DMS153 (cell line): ENCODE data around the gene RTF2.

Experiments
- DNase-seq: peaks from one replicate; lab custom pipeline; 2025; lab: John Stamatoyannopoulos, UW

The RTF2 gene

GRCh38 chr20:56438284-56438683, 30.1 kb upstream of the RTF2 start:
- no peak for DNase-seq

DNA sequence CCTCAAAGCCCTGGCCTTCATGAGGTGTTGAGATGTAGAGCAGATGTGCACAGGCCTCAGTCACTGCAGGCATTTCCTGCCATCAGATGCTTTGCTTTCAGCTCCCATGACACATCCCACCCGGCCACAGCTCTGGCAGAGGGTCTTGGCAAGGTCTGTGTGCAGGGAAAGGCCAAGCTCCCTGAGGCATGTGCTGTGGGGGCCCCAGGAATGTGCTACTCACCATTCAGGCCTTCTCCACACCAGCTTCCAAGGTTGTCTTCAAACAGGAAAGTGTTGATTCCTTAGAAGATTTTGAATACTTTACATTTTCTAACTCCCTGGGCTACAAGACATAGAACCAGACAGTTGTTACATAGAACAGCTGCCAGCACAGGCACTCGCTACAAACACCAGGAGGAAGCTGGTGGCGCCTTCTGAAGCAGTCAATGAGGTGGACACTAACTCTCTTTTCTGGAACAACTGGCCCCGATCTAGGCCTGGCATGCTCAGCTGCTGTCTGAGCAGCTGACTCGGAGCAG, 28.6 kb upstream of the RTF2 start:
- no peak for DNase-seq

- DNase-seq: no peak
Measured at GRCh38 chr20:56440346-56441007, 27.9 kb upstream of the RTF2 start.

GRCh38 chr20:56442389-56443365, 25.8 kb upstream of the RTF2 start:
- DNase-seq: no peak

DNA sequence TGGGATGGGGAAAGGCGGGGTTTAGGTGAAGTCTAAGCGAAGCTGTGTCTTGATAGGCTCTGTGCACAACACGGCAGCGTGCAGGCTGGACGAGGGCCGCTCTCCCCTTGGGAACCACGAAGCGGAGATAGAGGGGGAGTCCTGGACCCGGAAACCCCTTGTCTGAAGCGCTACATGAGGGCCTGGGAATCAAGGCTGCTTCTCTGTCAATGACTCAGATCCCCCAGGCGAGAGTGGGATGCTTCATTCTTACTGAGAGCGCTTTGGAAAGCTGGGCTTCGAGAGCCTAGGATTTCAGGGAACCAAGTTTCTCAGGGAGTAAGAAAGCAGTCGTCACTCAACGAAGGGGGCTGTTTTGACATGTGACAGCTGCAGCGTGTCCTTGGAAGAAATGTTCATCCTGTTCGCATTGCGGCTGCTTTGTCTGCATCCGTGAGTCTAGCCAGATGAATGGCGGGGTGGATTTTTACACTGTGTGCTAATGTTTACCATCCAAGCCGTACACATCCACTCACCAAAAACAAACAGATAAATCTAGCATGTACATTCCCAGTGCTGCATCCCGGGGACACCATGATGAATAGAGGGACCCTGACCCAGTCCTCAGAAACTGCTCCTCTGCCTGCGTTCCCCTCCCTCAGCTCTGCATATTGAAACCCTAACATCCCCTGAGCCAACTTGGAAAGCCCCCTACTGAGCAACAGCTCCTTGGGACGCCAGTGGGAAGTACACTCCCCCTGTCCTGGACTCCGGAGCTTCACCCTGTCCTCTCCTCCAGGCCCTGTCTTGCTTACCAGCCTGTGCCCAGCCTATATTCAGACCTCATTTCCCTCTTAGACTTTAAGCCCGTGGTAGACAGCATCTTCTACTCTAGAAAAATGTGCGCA, 24.5 kb upstream of the RTF2 start:
- DNase-seq: peak; percentile 3

GRCh38 chr20:56445130-56445529, 23.3 kb upstream of the RTF2 start:
- no peak for DNase-seq

DNA sequence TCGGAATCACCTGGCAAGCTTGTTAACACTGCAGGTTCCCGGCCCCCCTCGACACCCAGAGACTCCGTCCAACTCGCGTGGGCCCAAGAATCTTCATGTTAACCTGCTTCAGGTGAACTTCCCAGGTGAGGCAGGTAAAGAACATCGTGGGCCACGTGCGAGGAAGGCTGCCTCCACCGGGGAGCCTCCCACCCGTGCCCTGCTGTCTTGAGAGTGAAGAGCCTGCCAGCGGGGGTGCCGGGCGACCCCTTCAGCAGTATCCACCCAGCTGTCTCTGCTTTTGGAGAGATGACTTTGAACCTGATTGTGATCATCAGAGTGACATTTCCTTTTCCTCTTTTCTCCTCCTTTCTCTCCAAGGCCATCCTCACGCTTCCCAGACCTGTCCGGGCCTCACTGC, 22.9 kb upstream of the RTF2 start:
- DNase-seq: no peak

- no peak for DNase-seq
Measured at GRCh38 chr20:56447227-56447626, 21.2 kb upstream of the RTF2 start.

GRCh38 chr20:56449459-56449858, 19.0 kb upstream of the RTF2 start:
- DNase-seq: no peak

GRCh38 chr20:56451056-56451765, 17.2 kb upstream of the RTF2 start:
- DNase-seq: no peak

GRCh38 chr20:56453352-56453751, 15.1 kb upstream of the RTF2 start:
- DNase-seq: no peak

GRCh38 chr20:56454754-56455153, 13.7 kb upstream of the RTF2 start:
- no peak for DNase-seq

DNA sequence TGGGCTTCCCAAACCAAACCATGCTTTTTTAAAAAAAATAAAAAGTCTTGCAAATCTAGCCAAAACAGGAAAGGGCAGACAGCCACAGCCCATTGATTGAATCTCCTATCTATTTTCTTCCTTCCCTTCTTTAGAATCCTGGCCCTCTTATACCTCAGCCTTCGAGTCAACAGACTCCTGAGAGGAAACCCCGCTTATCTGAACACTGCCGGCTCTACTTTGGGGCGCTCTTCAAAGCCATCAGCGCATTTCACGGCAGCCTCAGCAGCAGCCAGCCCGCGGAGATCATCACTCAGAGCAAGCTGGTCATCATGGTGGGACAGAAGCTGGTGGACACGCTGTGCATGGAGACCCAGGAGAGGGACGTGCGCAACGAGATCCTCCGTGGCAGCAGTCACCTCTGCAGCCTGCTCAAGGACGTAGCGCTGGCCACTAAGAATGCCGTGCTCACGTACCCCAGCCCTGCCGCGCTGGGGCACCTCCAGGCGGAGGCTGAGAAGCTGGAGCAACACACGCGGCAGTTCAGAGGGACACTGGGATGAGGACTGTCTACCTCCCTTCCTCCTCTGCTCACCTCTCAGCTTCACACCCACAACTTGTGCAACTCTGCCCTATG, 10.1 kb upstream of the RTF2 start:
- DNase-seq: no peak

- DNase-seq: no peak
Measured at GRCh38 chr20:56460459-56460858, 8.0 kb upstream of the RTF2 start.

- DNase-seq: no peak
Measured at GRCh38 chr20:56461576-56461975, 6.9 kb upstream of the RTF2 start.

- no peak for DNase-seq
Measured at GRCh38 chr20:56463428-56463827, 5.0 kb upstream of the RTF2 start.

GRCh38 chr20:56465997-56466396, 2.4 kb upstream of the RTF2 start:
- DNase-seq: no peak

GRCh38 chr20:56467968-56468315, 485 bp upstream of the RTF2 start:
- no peak for DNase-seq

DNA sequence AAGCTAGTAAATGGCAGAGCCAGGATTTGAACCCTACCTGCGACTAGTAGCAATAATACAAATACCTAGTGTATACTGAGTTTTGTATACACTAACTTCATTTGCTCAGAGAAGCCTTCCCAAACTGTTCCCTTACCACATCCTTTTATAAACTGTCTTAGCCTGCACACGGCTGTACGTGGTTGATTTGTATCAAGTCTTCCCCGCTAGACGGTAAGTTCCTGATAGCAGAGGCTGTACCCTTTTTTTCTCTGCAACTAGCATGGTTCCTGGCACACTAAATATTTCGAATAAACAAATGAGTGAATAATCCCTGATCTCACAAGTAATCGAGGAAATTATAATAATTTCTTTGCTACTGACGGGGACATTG, 636 bp downstream of the RTF2 start:
- DNase-seq: no peak

DNA sequence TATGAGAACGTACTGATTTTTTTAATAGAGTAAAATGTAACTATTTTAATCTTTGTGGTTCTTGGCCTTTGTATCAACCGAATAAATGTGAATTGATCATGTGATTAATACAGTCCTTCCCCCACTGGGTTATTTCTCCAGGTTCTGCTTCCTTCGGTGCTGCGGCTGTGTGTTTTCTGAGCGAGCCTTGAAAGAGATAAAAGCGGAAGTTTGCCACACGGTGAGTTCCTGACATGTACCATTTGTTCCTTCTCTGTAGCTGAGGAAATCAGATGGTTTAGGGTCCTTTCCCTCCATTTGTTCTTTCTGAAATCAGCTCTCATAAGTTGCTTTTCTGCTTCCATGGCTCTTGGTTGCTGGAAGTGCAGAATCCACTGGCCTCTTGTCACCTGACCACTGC, 15.5 kb downstream of the RTF2 start:
- DNase-seq: no peak

DNA sequence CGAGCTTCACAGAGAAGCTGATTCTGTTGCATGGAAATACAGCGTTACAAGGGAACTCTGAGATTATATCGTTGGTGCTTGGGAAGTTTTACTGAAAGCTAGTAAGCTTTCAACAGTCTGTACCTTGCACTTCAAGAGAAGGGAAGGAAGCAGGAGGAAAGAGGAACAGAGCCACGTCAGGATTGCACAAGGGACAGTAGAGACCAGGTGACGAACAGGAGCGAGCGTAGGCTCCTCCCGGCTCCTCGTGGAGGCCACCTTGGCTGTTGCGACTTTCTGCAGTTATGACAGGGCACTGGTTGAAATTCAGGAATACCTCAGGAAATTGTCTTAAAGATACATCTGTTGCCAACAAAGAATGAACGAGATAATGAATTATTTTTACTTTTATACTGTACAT, 18.8 kb downstream of the RTF2 start:
- DNase-seq: no peak
